ENCODE data around the gene GRK5.

GRK5 gene

DNA sequence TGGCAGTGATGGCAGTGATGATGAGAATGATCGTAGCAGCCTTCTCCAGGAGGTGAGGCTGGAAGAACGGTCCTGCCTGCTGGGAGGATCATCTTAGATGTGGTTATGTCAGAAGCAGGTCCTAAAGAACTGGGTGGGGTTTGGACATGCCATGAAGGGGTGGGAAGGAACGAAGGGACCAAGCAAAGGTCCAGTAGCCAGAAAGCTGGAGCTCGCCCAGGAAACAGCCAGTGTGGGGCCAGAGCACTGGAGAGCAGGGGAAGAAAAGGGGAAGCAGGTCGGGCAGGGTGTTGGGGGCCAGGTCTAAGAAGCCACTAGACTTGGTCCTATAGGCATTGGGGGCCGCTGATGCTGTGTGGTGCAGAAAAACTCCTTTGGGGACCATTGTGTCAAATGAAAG lies 207.8 kb downstream of the GRK5 start:
- Mint-ChIP-seq H3K9me3 (no peaks in the 10 kb centered on the region), H3K27ac (peak overlapping the region in 2 of 3 experiments; percentile 69 to 73), H3K27me3 (ENCODE audit: low read depth) (peaks cover 13% of the 10 kb centered on the region), H3K4me1 (peaks cover 55% of the 10 kb centered on the region), H3K36me3 (ENCODE audit: low read depth) (no peaks in the 10 kb centered on the region), H3K4me3 (no peak overlapping the region)
- TF ChIP-seq, protein P1, sequence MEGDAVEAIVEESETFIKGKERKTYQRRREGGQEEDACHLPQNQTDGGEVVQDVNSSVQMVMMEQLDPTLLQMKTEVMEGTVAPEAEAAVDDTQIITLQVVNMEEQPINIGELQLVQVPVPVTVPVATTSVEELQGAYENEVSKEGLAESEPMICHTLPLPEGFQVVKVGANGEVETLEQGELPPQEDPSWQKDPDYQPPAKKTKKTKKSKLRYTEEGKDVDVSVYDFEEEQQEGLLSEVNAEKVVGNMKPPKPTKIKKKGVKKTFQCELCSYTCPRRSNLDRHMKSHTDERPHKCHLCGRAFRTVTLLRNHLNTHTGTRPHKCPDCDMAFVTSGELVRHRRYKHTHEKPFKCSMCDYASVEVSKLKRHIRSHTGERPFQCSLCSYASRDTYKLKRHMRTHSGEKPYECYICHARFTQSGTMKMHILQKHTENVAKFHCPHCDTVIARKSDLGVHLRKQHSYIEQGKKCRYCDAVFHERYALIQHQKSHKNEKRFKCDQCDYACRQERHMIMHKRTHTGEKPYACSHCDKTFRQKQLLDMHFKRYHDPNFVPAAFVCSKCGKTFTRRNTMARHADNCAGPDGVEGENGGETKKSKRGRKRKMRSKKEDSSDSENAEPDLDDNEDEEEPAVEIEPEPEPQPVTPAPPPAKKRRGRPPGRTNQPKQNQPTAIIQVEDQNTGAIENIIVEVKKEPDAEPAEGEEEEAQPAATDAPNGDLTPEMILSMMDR (IDR thresholded peaks at IDR 0.05; ENCODE audit: unreplicated experiment in 3 of 3) = no peak

DNA sequence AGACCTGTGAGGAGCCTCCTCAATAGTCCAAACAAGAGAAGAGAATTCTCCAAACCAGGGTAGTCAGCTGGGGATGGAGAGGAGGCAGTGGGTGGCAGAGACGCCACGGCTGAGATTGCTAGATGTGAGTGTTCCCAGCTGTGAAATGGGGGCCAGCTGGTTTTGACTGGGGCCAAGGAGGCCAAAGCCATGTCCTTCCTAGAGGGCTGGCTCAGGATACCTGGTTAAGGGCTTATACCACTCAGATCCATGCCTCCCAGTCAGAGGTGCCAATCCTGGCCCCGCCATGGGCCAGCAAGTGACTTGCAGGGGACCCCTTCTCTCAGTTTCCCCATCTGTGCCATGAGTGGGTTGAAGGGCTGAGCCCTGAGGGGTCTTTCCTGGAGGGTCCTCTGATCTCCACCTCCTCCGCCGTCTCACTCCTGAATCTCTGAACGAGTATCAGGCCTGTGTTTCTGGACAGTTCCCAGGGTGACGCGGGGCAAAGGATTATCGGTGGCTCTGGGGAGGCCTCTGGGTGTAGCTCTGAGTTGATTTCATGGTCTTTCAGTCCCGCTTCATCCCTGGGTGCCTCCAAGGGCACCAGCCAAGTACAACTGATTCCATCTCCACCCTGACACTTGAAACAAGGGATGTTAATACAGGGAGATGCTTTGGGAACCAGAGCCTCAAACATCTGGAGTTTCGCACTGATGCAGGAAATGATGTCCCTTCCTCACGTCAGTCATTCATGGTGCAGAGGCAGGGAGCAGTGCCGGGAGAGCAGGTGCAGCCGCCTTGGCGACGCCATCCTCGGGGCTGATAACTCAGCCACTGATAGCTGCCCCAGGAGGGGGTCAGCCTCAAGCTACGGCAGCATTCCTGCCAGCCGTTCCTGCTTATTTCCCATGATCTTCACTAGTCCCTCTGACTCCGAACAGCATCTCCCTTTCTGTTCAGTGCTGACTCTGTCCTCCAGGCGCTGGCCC lies 208.4 kb downstream of the GRK5 start:
- H3K27me3 Mint-ChIP-seq (ENCODE audit: low read depth) = peaks cover 7% of the 10 kb centered on the region
- peak overlapping the region in 2 of 3 experiments; percentile 69 to 73 for H3K27ac Mint-ChIP-seq

DNA sequence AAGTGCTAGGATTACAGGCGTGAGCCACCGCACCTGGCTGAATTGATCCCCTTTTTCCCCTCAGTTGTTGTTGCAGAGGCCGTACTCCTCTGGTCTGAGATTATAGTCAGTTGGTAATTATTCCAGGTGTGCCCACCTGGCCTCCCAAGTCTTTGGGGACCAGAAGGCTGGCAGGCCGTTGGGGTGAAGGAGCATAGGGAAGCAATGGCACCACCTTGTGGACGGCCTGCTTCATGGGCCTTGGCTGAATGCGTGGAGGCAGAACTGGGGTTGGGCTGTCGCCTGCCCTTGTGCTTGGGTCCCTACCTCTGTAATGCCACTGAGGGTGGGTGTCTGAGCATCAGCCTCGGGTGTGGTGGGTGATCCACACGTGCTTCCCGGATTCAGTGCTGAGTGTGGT lies 209.5 kb downstream of the GRK5 start:
- peak overlapping the region in 2 of 3 experiments; percentile 48 to 51 for H3K27ac Mint-ChIP-seq
- H3K27me3 Mint-ChIP-seq (ENCODE audit: low read depth) = peaks cover 4% of the 10 kb centered on the region
- no peaks in the 10 kb centered on the region for H3K9me3 Mint-ChIP-seq
- H3K4me1 Mint-ChIP-seq = peaks cover 48% of the 10 kb centered on the region
- TF ChIP-seq, protein P1 (IDR thresholded peaks at IDR 0.05; ENCODE audit: unreplicated experiment in 3 of 3) = peak; percentile 76 to 77 (median 77)
- no peaks in the 10 kb centered on the region for H3K36me3 Mint-ChIP-seq (ENCODE audit: low read depth)
- no peak overlapping the region for H3K4me3 Mint-ChIP-seq

More for the DNA sequence above, 208.4 kb downstream of the GRK5 start:
- Mint-ChIP-seq H3K4me1 (peaks cover 49% of the 10 kb centered on the region), H3K9me3 (no peaks in the 10 kb centered on the region), H3K36me3 (ENCODE audit: low read depth) (no peaks in the 10 kb centered on the region), H3K4me3 (no peak overlapping the region)
- TF ChIP-seq, protein P1 (IDR thresholded peaks at IDR 0.05; ENCODE audit: unreplicated experiment in 3 of 3) = no peak

GRCh38 chr10:119417852-119418251 lies 210.5 kb downstream of the GRK5 start:
- Mint-ChIP-seq H3K27ac (no peak overlapping the region), H3K27me3 (ENCODE audit: low read depth) (peaks cover 4% of the 10 kb centered on the region), H3K4me1 (peaks cover 41% of the 10 kb centered on the region), H3K9me3 (no peaks in the 10 kb centered on the region), H3K36me3 (ENCODE audit: low read depth) (no peaks in the 10 kb centered on the region), H3K4me3 (no peak overlapping the region)
- TF ChIP-seq, protein P1 (IDR thresholded peaks at IDR 0.05; ENCODE audit: unreplicated experiment in 3 of 3) = no peak

GRCh38 chr10:119418362-119418761 lies 211.0 kb downstream of the GRK5 start:
- no peak overlapping the region for H3K4me3 Mint-ChIP-seq
- TF ChIP-seq, protein P1 (IDR thresholded peaks at IDR 0.05; ENCODE audit: unreplicated experiment in 3 of 3) = no peak
- peaks cover 36% of the 10 kb centered on the region for H3K4me1 Mint-ChIP-seq
- no peaks in the 10 kb centered on the region for H3K9me3 Mint-ChIP-seq
- no peaks in the 10 kb centered on the region for H3K36me3 Mint-ChIP-seq (ENCODE audit: low read depth)
- peaks cover 4% of the 10 kb centered on the region for H3K27me3 Mint-ChIP-seq (ENCODE audit: low read depth)
- H3K27ac Mint-ChIP-seq = no peak overlapping the region
